ENCODE measurements around the gene GRK6.

GRCh38 chr5:177429248-177430040, 3.0 kb downstream of the GRK6 start:
- TF ChIP-seq CTCF (IDR thresholded peaks at IDR 0.05), result no peak
- no peak for TF ChIP-seq POLR2AphosphoS5 (IDR thresholded peaks at IDR 0.05)
